Fibroblast of the aortic adventitia (primary cell): ENCODE data around the gene AWAT2. TPM values are rescaled to one million over a fixed set of nuclear protein-coding genes. Genes with fewer than 3 reads are reported as not detected.
A peak's percentile ranks its signal among the peaks of the same experiment; 100 is the strongest.

Experiments used
- DNase-seq: peaks from one replicate; pipeline ENCODE4 v3.0.0-alpha.2; 2010; ENCODE audit warnings: low read depth
- H3K4me3 ChIP-seq: 2 replicates; pipeline ENCODE4 v1.5.1; 2011; ENCODE audit warnings: low read depth, mild to moderate bottlenecking, control low read depth, low read length, moderate library complexity
- total RNA-seq: library from RNA; depleted of rRNA; stranded (reverse); fragments of >200 nt; gene quantifications from 2 replicates; pipeline ENCODE4 v1.2.3, GENCODE V29; 2012; ENCODE audit warnings: low replicate concordance
- TF ChIP-seq, protein P1 (sequence below): IDR thresholded peaks from 2 replicates; pipeline ENCODE4 v1.5.1; 2011; ENCODE audit warnings: mild to moderate bottlenecking, low read length, control low read depth, inconsistent platforms; ENCODE audit not compliant: insufficient read depth

AWAT2 gene
- total RNA-seq, 1 donor = under 0.01 TPM

DNA sequence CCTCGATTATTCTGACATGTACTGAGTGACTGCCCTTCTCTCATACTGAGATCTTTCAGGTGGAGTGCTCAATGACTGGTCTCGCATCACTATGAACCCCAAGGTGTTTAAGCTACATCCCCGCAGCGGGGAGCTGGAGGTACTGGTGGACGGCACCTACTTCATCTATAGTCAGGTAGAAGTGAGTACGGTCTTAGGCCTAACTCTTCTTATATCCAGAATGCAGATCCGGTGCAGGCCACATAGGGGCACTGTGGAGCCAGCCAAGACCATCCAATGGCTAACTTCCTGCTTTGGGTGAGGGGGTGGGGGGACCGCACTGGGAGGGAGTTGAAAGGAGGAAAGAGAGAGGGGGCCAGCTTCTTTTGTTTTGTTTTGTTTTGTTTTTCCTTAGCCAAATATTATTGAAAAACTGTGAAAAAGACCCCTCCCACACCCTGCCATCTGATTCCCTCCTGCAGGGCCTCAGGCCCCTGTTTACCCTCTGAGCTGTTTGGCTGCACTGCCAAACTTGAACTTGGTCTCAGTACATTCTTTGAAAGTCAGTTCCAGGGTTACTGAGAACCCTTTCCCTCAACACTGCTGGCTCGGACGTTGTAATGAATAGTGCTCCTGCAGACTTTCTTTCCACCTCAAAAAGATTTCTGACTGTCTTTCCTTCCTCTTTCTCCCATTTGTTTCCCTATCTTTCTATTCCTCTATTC, 16.2 kb downstream of the AWAT2 start:
- peak; percentile 40 for DNase-seq
- H3K4me3 ChIP-seq = no peak overlapping the region
- TF ChIP-seq, protein P1, sequence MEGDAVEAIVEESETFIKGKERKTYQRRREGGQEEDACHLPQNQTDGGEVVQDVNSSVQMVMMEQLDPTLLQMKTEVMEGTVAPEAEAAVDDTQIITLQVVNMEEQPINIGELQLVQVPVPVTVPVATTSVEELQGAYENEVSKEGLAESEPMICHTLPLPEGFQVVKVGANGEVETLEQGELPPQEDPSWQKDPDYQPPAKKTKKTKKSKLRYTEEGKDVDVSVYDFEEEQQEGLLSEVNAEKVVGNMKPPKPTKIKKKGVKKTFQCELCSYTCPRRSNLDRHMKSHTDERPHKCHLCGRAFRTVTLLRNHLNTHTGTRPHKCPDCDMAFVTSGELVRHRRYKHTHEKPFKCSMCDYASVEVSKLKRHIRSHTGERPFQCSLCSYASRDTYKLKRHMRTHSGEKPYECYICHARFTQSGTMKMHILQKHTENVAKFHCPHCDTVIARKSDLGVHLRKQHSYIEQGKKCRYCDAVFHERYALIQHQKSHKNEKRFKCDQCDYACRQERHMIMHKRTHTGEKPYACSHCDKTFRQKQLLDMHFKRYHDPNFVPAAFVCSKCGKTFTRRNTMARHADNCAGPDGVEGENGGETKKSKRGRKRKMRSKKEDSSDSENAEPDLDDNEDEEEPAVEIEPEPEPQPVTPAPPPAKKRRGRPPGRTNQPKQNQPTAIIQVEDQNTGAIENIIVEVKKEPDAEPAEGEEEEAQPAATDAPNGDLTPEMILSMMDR = peak; percentile 73

DNA sequence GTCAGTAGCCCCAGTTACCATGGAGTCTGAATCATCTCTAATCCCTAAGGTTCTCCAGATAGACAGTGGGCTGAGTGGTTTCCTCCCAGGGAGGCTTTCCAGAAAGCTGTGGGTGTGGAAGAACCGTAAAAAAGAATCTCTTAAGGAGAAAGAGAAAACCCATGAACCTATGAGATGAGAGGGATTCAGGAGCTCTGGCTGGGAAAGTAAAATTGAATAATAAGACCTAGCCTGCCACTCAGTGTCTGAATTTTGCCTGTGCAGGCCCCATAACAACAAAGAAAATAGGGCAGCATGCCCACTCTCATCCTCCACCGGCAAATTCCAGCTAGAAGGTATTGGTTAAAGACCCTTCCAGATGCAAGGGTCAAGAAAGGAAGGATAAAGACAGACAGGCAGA, 16.9 kb downstream of the AWAT2 start:
- peak; percentile 24 for DNase-seq
- TF ChIP-seq, protein P1 = no peak

DNA sequence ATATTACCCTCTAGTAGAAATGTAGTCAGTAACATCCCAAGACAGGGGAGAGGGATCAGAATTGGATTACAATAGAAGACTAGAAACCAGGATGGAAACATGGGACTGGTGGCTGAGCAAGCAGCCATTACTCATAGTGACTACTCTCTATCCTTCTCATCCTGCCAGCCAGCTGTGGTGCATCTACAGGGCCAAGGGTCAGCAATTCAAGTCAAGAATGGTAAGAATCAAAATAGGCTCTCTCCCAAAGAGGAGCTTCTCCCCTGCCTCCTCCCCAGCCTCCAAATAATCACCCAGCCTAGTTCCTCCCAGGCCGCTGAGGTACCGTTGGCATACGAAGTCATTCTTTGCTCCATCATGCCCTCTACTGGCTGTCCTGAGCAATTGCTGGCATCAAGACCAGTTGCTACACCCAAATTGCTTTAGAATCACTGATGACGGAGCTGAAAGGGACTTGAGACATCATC, 19.4 kb downstream of the AWAT2 start:
- TF ChIP-seq, protein P1 = peak; percentile 78
- peak; percentile 64 for DNase-seq
- no peak overlapping the region for H3K4me3 ChIP-seq

More for the DNA sequence above, 16.9 kb downstream of the AWAT2 start:
- no peak overlapping the region for H3K4me3 ChIP-seq

DNA sequence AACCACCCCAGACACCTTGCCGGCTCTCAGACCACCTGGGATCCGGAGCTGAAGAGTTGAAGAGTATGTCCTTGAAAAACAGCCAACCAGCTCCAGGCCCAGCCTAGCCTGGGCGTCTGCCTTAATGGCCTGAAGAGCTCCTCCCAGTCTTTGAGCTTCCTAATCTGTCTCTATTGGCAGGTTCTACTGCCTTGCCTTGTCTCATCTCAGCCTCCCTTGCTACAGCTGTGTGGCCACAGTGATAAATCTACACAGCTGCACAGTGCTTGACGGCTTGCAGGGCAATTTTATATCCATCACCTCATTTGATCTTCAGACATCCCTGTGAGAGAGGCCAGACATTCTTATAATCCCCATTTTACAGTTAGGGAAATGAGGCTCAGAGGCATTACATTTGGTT, 19.9 kb downstream of the AWAT2 start:
- H3K4me3 ChIP-seq = no peak overlapping the region
- DNase-seq = no peak
- TF ChIP-seq, protein P1 = no peak

DNA sequence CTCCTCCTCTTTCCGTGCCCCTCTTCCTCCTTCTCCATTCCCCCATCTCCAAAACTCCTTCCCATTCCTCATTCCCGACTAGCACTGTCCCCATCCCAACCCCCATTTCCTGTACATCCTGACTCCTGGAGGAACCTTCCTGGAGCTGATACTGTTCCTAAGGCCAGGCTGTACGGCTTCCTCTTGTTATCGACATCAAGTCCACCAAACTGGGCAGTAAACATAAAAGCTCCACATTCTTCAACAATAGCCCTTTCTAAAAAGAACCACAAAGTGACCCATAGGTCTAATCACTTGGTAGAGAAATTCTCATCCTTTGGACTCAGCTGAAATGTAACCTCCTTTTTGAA, 22.9 kb downstream of the AWAT2 start:
- no peak overlapping the region for H3K4me3 ChIP-seq
- TF ChIP-seq, protein P1 = no peak
- DNase-seq = no peak

DNA sequence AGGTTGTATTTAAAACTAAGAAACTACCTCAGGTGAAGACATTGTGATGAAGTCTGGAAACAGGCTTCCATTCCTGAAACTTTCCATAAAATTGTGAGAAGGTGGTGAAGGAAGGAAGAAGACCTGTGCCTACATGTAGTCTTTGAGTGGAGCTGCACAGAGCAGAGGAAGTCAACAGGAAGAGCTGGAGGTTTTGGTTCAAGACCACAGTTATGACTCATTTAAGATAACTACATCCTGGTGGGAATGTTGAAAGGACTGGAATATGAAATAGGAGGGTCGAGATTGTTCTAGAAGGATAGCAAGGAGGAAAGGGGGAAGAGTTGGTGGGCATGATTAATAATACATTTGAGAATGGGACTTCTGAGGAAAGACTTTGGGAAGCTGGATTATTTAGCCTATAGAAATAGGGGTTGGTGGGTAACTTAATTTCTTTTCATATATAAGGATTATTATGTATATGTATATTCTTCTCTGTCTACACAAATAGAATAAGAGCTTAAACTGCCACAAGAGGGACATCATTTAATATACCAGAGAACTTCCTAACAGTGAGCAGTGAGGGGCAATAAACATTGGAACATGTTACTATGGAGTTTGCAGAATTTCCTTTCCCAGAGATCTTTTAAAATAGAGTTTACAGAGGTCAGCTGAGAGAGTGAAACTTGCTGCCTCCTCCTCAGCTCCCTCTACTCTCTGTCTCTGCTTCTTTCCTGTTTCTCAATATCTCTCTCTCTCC, 23.5 kb downstream of the AWAT2 start:
- H3K4me3 ChIP-seq = no peak overlapping the region
- TF ChIP-seq, protein P1 = no peak
- peak; percentile 30 for DNase-seq
